GM21528 (cell line): ENCODE data around the gene SEPTIN6.
A peak's percentile ranks its signal among the peaks of the same experiment; 100 is the strongest.

ENCODE experiments used
- ATAC-seq: cut with Tn5 transposase; IDR thresholded peaks from one replicate; pipeline ENCODE4 v1.9.1; 2021; ENCODE audit warnings: mild to moderate bottlenecking, moderate library complexity; ENCODE audit not compliant: unreplicated experiment, low FRiP score

SEPTIN6 gene

GRCh38 chrX:119659522-119659921 is 33.4 kb downstream of the SEPTIN6 start:
- no peak for ATAC-seq

GRCh38 chrX:119655125-119655524 is 37.8 kb downstream of the SEPTIN6 start:
- ATAC-seq, result no peak

GRCh38 chrX:119654112-119654531 is 38.8 kb downstream of the SEPTIN6 start:
- ATAC-seq, result no peak

- peak; percentile 17 for ATAC-seq
These were observed 44.6 kb downstream of the SEPTIN6 start for GRCh38 chrX:119648421-119648775.

GRCh38 chrX:119647552-119648420 is 45.2 kb downstream of the SEPTIN6 start:
- peak; percentile 96 for ATAC-seq

GRCh38 chrX:119647089-119647488 is 45.9 kb downstream of the SEPTIN6 start:
- no peak for ATAC-seq

GRCh38 chrX:119646515-119646914 is 46.5 kb downstream of the SEPTIN6 start:
- ATAC-seq, result no peak

GRCh38 chrX:119643696-119644095 is 49.3 kb downstream of the SEPTIN6 start:
- ATAC-seq, result no peak
